Midbrain (tissue), 1 donor: ENCODE data around the gene CAPN8.

Experiments
- DNase-seq: peaks from one replicate; lab custom pipeline; 2025; lab: John Stamatoyannopoulos, UW

Gene CAPN8

DNA sequence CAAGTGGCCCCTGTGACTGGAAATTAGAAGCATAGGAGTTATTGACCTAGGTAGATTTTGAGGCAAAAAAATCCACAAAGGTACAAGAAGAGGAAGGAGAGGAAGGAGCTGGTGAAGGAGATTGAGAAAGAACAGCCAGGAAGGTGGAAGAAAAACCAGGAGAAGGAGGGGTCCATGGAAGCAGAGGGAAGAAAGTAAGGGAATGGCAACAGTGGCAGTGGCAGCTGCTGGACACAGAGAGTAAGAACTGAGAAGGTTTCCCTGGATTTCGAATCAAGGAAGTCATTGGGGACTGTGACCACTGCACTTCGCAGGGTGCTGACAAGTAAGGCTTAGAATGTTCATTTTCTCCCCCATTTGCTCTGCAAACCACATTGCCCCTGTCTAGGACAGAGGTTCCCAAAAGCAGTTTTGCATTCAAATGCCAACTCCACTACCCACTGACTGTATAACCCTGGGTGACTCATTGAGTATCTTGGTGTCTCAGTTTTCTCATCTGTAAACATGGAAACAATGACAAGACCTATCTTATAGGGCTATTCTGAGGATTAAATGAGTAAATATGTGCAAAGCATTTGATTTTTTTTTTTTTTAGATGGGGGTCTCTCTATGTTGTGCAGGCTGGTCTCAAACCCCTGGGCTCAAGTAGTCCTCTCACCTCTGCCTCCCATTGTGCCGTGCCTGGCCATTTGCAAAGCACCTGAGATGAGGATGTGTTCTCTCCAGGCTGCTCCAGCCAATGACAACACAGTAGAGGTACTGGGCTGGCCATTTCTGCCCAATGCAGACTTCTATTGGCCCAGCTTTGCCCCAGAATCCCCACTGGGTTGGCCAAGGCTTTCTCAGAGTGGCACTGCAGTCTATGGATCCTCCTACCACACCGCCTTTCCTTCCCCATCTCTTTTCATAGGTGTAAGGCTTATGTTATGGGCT is 37.5 kb upstream of the CAPN8 start:
- no peak for DNase-seq

GRCh38 chr1:223700942-223701637 is 35.6 kb upstream of the CAPN8 start:
- no peak for DNase-seq

- no peak for DNase-seq
Measured at GRCh38 chr1:223700388-223700918, 35.0 kb upstream of the CAPN8 start.

GRCh38 chr1:223695941-223696340 is 30.4 kb upstream of the CAPN8 start:
- DNase-seq = no peak

DNA sequence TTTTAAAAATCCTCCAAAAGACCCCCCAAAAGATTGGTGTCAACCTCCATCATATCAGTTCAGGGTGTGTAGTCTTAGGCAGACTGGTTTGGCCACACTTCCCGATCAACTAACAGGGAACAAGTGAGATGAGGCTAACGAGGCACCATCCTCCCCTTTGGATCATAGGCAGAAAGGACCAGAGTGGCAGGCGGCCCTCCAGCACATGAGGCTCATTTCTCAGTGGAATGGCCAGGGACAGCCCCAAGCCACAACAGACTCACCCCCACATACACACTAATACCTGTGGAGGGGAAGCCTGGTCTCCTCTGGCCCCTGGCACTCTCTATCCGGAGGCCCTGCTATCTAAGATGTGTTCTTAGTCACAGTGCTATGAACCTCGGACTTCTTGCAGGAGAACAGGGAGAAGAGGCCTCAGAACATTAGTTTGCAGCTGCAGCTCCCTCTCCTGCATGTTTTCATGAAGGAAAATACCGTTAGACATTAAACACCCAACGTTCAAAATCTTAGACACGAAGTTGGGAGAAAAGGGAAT is 29.6 kb upstream of the CAPN8 start:
- no peak for DNase-seq

DNA sequence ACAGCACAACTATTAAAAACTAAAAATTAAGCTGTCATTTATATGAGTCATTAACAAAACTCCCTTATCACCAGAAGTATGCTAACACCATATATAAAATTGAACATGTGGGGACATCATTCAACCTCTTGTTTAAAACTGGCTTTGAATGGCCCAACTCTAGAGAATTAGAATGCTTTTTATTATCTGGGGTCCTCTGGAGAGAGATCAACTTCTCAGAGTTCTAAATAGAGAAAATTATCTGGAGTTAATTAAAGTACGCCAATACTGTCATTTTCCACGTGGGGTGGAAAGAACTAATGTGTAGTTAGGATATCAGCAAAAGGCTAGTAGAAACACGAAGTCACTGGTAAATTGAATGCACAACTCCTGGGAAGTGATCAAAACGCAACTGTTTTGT is 25.6 kb upstream of the CAPN8 start:
- no peak for DNase-seq

GRCh38 chr1:223684488-223684792 is 18.9 kb upstream of the CAPN8 start:
- no peak for DNase-seq

DNA sequence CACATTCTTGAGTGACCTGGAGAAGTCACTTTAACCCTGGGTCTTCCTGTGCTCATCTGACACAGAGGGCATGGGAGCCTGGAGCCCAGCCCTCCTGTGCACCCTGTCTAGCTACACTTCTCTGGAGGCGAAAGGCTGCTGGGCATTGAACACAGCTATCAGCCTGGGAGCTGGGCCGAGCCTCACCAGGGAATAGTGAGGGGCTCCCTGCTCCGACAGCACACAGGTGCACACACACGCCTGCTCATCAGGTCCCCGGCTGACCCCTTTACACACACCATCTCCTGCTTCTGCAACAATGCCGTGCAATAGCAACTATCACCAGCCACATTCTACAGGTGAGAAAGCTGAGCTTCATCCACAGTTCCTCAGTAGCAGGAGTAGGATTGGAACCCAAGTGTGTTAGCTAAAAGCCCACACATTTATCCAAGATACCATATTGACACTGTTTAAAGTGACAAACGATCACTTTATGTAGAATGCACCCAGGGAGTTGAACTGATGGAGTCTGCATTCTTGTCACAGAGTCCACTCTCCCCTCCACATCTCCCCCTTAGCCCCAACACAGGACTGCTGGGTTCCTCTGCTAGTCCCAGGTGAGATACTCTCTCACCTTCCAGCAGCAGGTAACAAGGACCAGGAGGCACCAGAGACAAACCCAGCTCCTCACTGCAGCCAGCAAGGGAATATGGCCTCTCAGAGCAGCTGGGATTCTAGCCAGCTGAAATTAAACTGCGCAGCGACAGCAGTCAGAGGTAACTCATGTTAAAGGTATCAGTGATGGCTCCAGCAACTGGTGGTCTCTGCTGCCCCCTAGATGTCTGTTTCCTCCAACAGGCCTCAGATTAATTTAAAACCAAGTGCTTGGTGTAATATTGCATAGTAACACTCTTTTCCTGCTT is 18.3 kb upstream of the CAPN8 start:
- peak; percentile 45 for DNase-seq

GRCh38 chr1:223682502-223682901 is 17.0 kb upstream of the CAPN8 start:
- DNase-seq = no peak

DNA sequence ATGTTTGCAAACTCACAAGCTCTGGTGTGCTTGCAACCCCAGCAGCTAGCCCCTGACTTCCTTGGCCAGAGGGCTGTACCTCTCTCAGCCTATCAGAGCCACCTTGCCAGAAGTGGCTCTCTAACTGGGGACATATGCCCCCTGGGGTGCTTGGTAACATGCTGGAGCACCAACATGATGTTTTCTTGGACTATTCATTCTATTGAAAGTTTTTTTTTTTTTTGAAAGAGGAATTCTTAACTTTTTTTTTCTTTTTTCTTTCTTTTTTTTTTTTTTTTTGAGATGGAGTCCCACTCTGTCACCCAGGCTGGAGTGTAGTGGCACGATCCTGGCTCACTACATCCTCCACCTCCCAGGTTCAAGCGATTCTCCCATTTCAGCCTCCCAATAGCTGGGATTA is 14.7 kb upstream of the CAPN8 start:
- no peak for DNase-seq

- no peak for DNase-seq
Measured at GRCh38 chr1:223678841-223679240, 13.3 kb upstream of the CAPN8 start.

DNA sequence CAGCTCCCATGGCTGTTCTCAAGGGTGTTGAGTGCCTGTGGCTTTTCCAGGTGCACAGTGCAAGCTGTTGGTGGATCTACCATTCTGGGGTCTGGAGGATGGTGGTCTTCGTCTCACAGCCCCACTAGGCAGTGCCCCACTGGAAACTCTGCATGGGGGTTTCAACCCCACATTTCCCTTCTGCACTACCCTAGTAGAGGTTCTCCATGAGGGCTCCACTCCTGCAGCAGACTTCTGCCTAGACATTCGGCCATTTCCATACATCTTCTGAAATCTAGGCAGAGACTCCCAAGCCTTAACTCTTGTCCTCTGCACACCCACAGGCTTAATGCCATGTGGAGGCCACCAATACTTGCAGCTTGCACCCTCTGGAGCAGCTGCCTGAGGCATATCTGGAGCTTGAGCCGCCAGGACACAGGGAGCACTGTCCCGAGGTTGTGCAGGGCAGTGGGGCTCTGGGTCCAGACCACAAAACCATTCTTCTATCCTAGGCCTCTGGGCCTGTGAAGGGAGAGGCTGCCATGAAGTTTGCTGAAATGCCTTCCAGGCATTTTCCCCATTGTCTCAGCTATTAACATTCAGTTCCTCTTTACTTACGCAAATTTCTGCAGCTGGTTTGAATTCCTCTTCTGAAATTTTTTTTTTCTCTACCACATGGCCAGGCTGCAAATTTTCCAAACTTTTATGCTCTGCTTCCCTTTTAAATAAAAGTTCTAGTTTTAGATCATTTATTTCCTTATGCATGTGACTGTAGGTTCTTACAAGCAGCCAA is 8.8 kb upstream of the CAPN8 start:
- DNase-seq = no peak

- DNase-seq = peak; percentile 6
Measured at GRCh38 chr1:223670458-223671159, 5.1 kb upstream of the CAPN8 start.

- DNase-seq = no peak
Measured at GRCh38 chr1:223669003-223669795, 3.7 kb upstream of the CAPN8 start.

- DNase-seq = no peak
Measured at GRCh38 chr1:223667484-223668182, 2.1 kb upstream of the CAPN8 start.

- no peak for DNase-seq
Measured at GRCh38 chr1:223664106-223664505, 1.4 kb downstream of the CAPN8 start.

GRCh38 chr1:223662943-223663342 is 2.6 kb downstream of the CAPN8 start:
- no peak for DNase-seq

DNA sequence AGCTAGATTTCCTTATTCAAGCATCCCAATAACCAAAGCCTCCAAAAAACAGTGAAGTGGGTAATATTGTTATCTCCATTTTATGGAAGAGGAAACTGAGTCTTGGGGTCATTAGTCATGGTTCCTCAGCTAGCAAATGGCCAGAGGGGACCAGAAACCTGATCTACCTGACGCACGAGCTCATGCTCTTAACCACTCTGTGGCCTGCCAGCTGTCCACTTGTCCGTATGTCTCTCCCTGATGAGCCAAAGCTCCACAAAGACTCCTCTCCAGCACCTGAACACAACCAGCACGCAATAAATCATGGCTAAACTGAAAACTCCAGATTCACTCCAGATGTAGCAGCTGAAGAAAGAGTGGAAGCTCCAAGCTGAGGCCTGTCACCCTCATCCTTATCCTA is 5.8 kb downstream of the CAPN8 start:
- no peak for DNase-seq

- no peak for DNase-seq
Measured at GRCh38 chr1:223657978-223658377, 7.5 kb downstream of the CAPN8 start.
